ENCODE results near the gene RNF224. TPM values are rescaled to one million over a fixed set of nuclear protein-coding genes. Genes with fewer than 3 reads are reported as not detected.

Gene RNF224
- total RNA-seq, 1 experiment from 2014 or later = 0.37 TPM

GRCh38 chr9:137265496-137266161 is 38.3 kb downstream of the RNF224 start:
- no peaks in the 10 kb centered on the region for H3K27me3 ChIP-seq (ENCODE audit: low read length)
- H3K36me3 ChIP-seq (ENCODE audit: insufficient read depth, low read length) = peaks cover 8% of the 10 kb centered on the region; the same call in 1 of the 2 replicates
- H2AFZ ChIP-seq (ENCODE audit: low read length) = no peak overlapping the region
- peaks cover 36% of the 10 kb centered on the region for H3K4me1 ChIP-seq (ENCODE audit: low read length)
- DNase-seq = no peak
- H4K20me1 ChIP-seq (ENCODE audit: insufficient read depth, low read depth, low read length) = no peaks in the 10 kb centered on the region
- no peak overlapping the region for H3K9ac ChIP-seq (ENCODE audit: low read length)
- H3K79me2 ChIP-seq (ENCODE audit: low read length) = 0 out of 2 replicates have a peak, but pooled peaks cover 2% of the 10 kb centered on the region
- no peak overlapping the region for H3K27ac ChIP-seq (ENCODE audit: low read length)
- no peaks in the 10 kb centered on the region for H3K9me3 ChIP-seq (ENCODE audit: low read length)
- no peak overlapping the region for H3K4me3 ChIP-seq (ENCODE audit: low read length)
- H3K4me2 ChIP-seq (ENCODE audit: low read depth, low read length, poor library complexity, severe bottlenecking) = no peak overlapping the region
- no peaks in the 10 kb centered on the region for H3K9me2 ChIP-seq (replicated peaks; ENCODE audit: insufficient read depth, low read length)

- no peaks in the 10 kb centered on the region for H4K20me1 ChIP-seq (ENCODE audit: insufficient read depth, low read depth, low read length)
- no peaks in the 10 kb centered on the region for H3K9me2 ChIP-seq (replicated peaks; ENCODE audit: insufficient read depth, low read length)
- no peak overlapping the region for H3K4me2 ChIP-seq (ENCODE audit: low read depth, low read length, poor library complexity, severe bottlenecking)
- no peak for DNase-seq
- H3K27me3 ChIP-seq (ENCODE audit: low read length) = no peaks in the 10 kb centered on the region
- peaks cover 8% of the 10 kb centered on the region; the same call in 1 of the 2 replicates for H3K36me3 ChIP-seq (ENCODE audit: insufficient read depth, low read length)
- H2AFZ ChIP-seq (ENCODE audit: low read length) = no peak overlapping the region
- H3K9ac ChIP-seq (ENCODE audit: low read length) = no peak overlapping the region
- no peaks in the 10 kb centered on the region for H3K9me3 ChIP-seq (ENCODE audit: low read length)
- H3K4me1 ChIP-seq (ENCODE audit: low read length) = peaks cover 36% of the 10 kb centered on the region
- no peak overlapping the region for H3K27ac ChIP-seq (ENCODE audit: low read length)
- 0 out of 2 replicates have a peak, but pooled peaks cover 2% of the 10 kb centered on the region for H3K79me2 ChIP-seq (ENCODE audit: low read length)
- H3K4me3 ChIP-seq (ENCODE audit: low read length) = no peak overlapping the region
These were observed 38.8 kb downstream of the RNF224 start for GRCh38 chr9:137266162-137266527.

GRCh38 chr9:137266585-137267453 is 39.5 kb downstream of the RNF224 start:
- no peak for DNase-seq
- peaks cover 8% of the 10 kb centered on the region; the same call in 1 of the 2 replicates for H3K36me3 ChIP-seq (ENCODE audit: insufficient read depth, low read length)
- no peaks in the 10 kb centered on the region for H3K27me3 ChIP-seq (ENCODE audit: low read length)
- no peak overlapping the region for H3K4me2 ChIP-seq (ENCODE audit: low read depth, low read length, poor library complexity, severe bottlenecking)
- H3K9me2 ChIP-seq (replicated peaks; ENCODE audit: insufficient read depth, low read length) = no peaks in the 10 kb centered on the region
- H3K4me1 ChIP-seq (ENCODE audit: low read length) = peaks cover 36% of the 10 kb centered on the region
- no peaks in the 10 kb centered on the region for H4K20me1 ChIP-seq (ENCODE audit: insufficient read depth, low read depth, low read length)
- H3K4me3 ChIP-seq (ENCODE audit: low read length) = no peak overlapping the region; the same call in 1 of the 2 replicates
- H2AFZ ChIP-seq (ENCODE audit: low read length) = no peak overlapping the region
- H3K9me3 ChIP-seq (ENCODE audit: low read length) = no peaks in the 10 kb centered on the region
- peak overlapping the region; percentile 72 for H3K9ac ChIP-seq (ENCODE audit: low read length)
- H3K27ac ChIP-seq (ENCODE audit: low read length) = peak overlapping the region; percentile 95
- H3K79me2 ChIP-seq (ENCODE audit: low read length) = 0 out of 2 replicates have a peak, but pooled peaks cover 2% of the 10 kb centered on the region

- Histone ChIP-seq H2AFZ (ENCODE audit: low read length) (no peak overlapping the region), H3K9ac (ENCODE audit: low read length) (peak overlapping the region; percentile 72), H3K9me2 (replicated peaks; ENCODE audit: insufficient read depth, low read length) (no peaks in the 10 kb centered on the region), H3K27me3 (ENCODE audit: low read length) (no peaks in the 10 kb centered on the region), H3K4me1 (ENCODE audit: low read length) (peaks cover 36% of the 10 kb centered on the region), H3K36me3 (ENCODE audit: insufficient read depth, low read length) (peaks cover 8% of the 10 kb centered on the region; the same call in 1 of the 2 replicates), H3K79me2 (ENCODE audit: low read length) (0 out of 2 replicates have a peak, but pooled peaks cover 2% of the 10 kb centered on the region), H3K27ac (ENCODE audit: low read length) (peak overlapping the region; percentile 95), H3K9me3 (ENCODE audit: low read length) (no peaks in the 10 kb centered on the region), H3K4me2 (ENCODE audit: low read depth, low read length, poor library complexity, severe bottlenecking) (peak overlapping the region; percentile 70), H4K20me1 (ENCODE audit: insufficient read depth, low read depth, low read length) (no peaks in the 10 kb centered on the region), H3K4me3 (ENCODE audit: low read length) (peak overlapping the region; percentile 60)
- peak; percentile 95 for DNase-seq
These were observed 40.6 kb downstream of the RNF224 start for GRCh38 chr9:137267933-137268355.

GRCh38 chr9:137268538-137269201 is 41.4 kb downstream of the RNF224 start:
- no peak overlapping the region for H2AFZ ChIP-seq (ENCODE audit: low read length)
- H3K4me2 ChIP-seq (ENCODE audit: low read depth, low read length, poor library complexity, severe bottlenecking) = peak overlapping the region; percentile 70
- no peaks in the 10 kb centered on the region for H3K9me2 ChIP-seq (replicated peaks; ENCODE audit: insufficient read depth, low read length)
- peaks cover 8% of the 10 kb centered on the region; the same call in 1 of the 2 replicates for H3K36me3 ChIP-seq (ENCODE audit: insufficient read depth, low read length)
- no peaks in the 10 kb centered on the region for H4K20me1 ChIP-seq (ENCODE audit: insufficient read depth, low read depth, low read length)
- H3K4me1 ChIP-seq (ENCODE audit: low read length) = peaks cover 41% of the 10 kb centered on the region
- H3K9ac ChIP-seq (ENCODE audit: low read length) = peak overlapping the region; percentile 72
- H3K4me3 ChIP-seq (ENCODE audit: low read length) = peak overlapping the region; percentile 60
- no peaks in the 10 kb centered on the region for H3K9me3 ChIP-seq (ENCODE audit: low read length)
- H3K27ac ChIP-seq (ENCODE audit: low read length) = peak overlapping the region; percentile 95
- peak; percentile 61 for DNase-seq
- 0 out of 2 replicates have a peak, but pooled peaks cover 2% of the 10 kb centered on the region for H3K79me2 ChIP-seq (ENCODE audit: low read length)
- H3K27me3 ChIP-seq (ENCODE audit: low read length) = no peaks in the 10 kb centered on the region

- Histone ChIP-seq H3K4me3 (ENCODE audit: low read length) (peak overlapping the region; percentile 60), H3K9me2 (replicated peaks; ENCODE audit: insufficient read depth, low read length) (no peaks in the 10 kb centered on the region), H3K79me2 (ENCODE audit: low read length) (0 out of 2 replicates have a peak, but pooled peaks cover 2% of the 10 kb centered on the region), H3K27me3 (ENCODE audit: low read length) (no peaks in the 10 kb centered on the region), H3K36me3 (ENCODE audit: insufficient read depth, low read length) (peaks cover 8% of the 10 kb centered on the region; the same call in 1 of the 2 replicates), H3K4me1 (ENCODE audit: low read length) (peaks cover 48% of the 10 kb centered on the region), H3K27ac (ENCODE audit: low read length) (peak overlapping the region; percentile 95), H2AFZ (ENCODE audit: low read length) (no peak overlapping the region), H4K20me1 (ENCODE audit: insufficient read depth, low read depth, low read length) (no peaks in the 10 kb centered on the region), H3K9me3 (ENCODE audit: low read length) (no peaks in the 10 kb centered on the region), H3K9ac (ENCODE audit: low read length) (peak overlapping the region; percentile 72), H3K4me2 (ENCODE audit: low read depth, low read length, poor library complexity, severe bottlenecking) (peak overlapping the region; percentile 70)
- DNase-seq = peak; percentile 89
These were observed 42.0 kb downstream of the RNF224 start for GRCh38 chr9:137269231-137269772.

GRCh38 chr9:137270929-137271695 is 43.8 kb downstream of the RNF224 start:
- H3K79me2 ChIP-seq (ENCODE audit: low read length) = 0 out of 2 replicates have a peak, but pooled peaks cover 2% of the 10 kb centered on the region
- H3K4me2 ChIP-seq (ENCODE audit: low read depth, low read length, poor library complexity, severe bottlenecking) = no peak overlapping the region
- no peaks in the 10 kb centered on the region for H4K20me1 ChIP-seq (ENCODE audit: insufficient read depth, low read depth, low read length)
- H3K4me1 ChIP-seq (ENCODE audit: low read length) = peaks cover 66% of the 10 kb centered on the region
- no peak overlapping the region for H3K27ac ChIP-seq (ENCODE audit: low read length)
- H3K9me2 ChIP-seq (replicated peaks; ENCODE audit: insufficient read depth, low read length) = no peaks in the 10 kb centered on the region
- no peak overlapping the region for H3K9ac ChIP-seq (ENCODE audit: low read length)
- no peak for DNase-seq
- H3K9me3 ChIP-seq (ENCODE audit: low read length) = no peaks in the 10 kb centered on the region
- no peaks in the 10 kb centered on the region for H3K27me3 ChIP-seq (ENCODE audit: low read length)
- H2AFZ ChIP-seq (ENCODE audit: low read length) = no peak overlapping the region
- peaks cover 6% of the 10 kb centered on the region; the same call in 1 of the 2 replicates for H3K36me3 ChIP-seq (ENCODE audit: insufficient read depth, low read length)
- H3K4me3 ChIP-seq (ENCODE audit: low read length) = no peak overlapping the region

Data from Karpas-422 (cell line).